ENCODE results near the gene STK32B. TPM values are rescaled to one million over a fixed set of nuclear protein-coding genes. Genes with fewer than 3 reads are reported as not detected.
A peak's percentile ranks its signal among the peaks of the same experiment; 100 is the strongest.

The STK32B gene
- total RNA-seq, 3 donors from 2014 or later = 2.2 to 5.0 (median 4.6) TPM

DNA sequence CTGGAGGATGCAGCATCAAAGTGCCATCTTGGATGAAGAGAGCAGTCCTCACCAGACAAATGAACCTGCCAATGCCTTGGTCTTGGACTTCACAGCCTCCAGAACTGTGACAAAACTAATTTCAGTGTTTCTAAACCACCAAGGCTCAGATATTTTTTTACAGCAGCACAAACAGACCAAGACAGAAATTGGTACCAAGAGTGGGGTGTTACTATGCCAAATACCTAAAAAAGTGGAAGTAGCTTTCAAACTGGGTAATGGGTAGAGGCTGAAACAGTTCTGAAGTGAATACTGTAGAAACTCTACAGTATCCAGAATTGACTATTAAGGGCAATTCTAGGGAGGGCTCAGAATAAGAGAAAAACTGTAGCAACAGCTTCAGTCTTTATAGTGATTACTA is 170.8 kb downstream of the STK32B start:
- peaks cover 15 to 23% of the 10 kb centered on the region in 2 donors for H3K9me3 ChIP-seq
- H3K27me3 ChIP-seq = no peaks in the 10 kb centered on the region
- TF ChIP-seq POLR2AphosphoS5 (IDR thresholded peaks at IDR 0.05) (no peak), POLR2A (IDR thresholded peaks at IDR 0.05) (no peak)
- TF ChIP-seq, protein P1, sequence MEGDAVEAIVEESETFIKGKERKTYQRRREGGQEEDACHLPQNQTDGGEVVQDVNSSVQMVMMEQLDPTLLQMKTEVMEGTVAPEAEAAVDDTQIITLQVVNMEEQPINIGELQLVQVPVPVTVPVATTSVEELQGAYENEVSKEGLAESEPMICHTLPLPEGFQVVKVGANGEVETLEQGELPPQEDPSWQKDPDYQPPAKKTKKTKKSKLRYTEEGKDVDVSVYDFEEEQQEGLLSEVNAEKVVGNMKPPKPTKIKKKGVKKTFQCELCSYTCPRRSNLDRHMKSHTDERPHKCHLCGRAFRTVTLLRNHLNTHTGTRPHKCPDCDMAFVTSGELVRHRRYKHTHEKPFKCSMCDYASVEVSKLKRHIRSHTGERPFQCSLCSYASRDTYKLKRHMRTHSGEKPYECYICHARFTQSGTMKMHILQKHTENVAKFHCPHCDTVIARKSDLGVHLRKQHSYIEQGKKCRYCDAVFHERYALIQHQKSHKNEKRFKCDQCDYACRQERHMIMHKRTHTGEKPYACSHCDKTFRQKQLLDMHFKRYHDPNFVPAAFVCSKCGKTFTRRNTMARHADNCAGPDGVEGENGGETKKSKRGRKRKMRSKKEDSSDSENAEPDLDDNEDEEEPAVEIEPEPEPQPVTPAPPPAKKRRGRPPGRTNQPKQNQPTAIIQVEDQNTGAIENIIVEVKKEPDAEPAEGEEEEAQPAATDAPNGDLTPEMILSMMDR (IDR thresholded peaks at IDR 0.05) = no peak
- no peaks in the 10 kb centered on the region for H3K36me3 ChIP-seq
- intact Hi-C loops (cut with DNase I; ENCODE audit: low total_unique reads) = no loop called here
- no peak overlapping the region for H3K4me3 ChIP-seq
- H3K27ac ChIP-seq = no peak overlapping the region
- H3K4me1 ChIP-seq = no peaks in the 10 kb centered on the region
- DNase-seq (ENCODE audit: low spot score in 2 of 2) = no peak

DNA sequence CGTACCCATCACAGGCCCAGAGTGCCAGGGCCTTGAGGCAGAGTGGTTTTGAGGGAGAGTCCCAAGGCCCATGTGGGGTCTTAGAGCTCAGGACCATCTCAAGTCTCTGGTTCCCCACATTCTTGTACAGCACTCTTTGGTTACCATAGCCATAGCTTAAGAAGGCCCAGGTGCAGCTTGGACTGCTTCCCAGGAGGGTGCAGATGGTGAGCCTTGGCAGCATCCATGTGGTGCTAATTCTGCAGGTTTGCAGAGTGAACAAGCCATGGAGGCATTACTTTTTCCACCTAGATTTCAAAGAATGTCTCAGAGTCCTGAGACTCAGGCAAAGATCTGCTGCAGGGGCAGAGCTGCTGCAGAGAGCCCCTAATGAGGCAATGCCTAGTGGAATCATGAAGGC is 171.7 kb downstream of the STK32B start:
- intact Hi-C loops (cut with DNase I; ENCODE audit: low total_unique reads) = no loop called here

DNA sequence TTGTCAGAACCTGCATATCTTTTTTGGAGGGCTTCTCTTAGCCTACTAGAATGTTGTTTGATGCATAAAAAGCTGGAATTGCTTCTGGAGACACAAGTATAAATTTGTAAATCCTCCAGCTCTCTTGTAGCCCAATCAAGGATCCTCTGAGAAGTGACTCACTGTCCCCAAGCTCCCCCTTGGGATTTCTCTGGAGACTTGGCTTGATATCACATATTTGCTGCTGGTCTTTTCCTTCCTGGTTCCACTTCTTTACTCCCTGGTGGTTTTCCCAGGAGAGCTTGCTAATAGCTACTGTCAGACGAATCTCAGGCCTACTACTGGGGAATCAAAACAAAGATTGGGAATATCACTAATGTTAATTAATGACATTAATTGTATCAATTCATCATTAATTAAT is 173.1 kb downstream of the STK32B start:
- Histone ChIP-seq H3K27ac (no peak overlapping the region), H3K4me3 (no peak overlapping the region), H3K27me3 (no peaks in the 10 kb centered on the region), H3K9me3 (peaks cover 15 to 23% of the 10 kb centered on the region in 2 donors), H3K4me1 (no peaks in the 10 kb centered on the region), H3K36me3 (no peaks in the 10 kb centered on the region)
- intact Hi-C loops (cut with DNase I; ENCODE audit: low total_unique reads) = no loop called here
- TF ChIP-seq POLR2AphosphoS5 (IDR thresholded peaks at IDR 0.05) = no peak
- TF ChIP-seq POLR2A (IDR thresholded peaks at IDR 0.05) = no peak
- TF ChIP-seq, protein P1 (IDR thresholded peaks at IDR 0.05) = no peak
- DNase-seq (ENCODE audit: low spot score in 2 of 2) = no peak

More for the DNA sequence above, 171.7 kb downstream of the STK32B start:
- Histone ChIP-seq H3K9me3 (peaks cover 15 to 23% of the 10 kb centered on the region in 2 donors), H3K4me3 (no peak overlapping the region), H3K4me1 (no peaks in the 10 kb centered on the region), H3K27me3 (no peaks in the 10 kb centered on the region), H3K36me3 (no peaks in the 10 kb centered on the region), H3K27ac (no peak overlapping the region)
- DNase-seq (ENCODE audit: low spot score in 2 of 2) = no peak
- TF ChIP-seq, protein P1 (IDR thresholded peaks at IDR 0.05) = no peak
- TF ChIP-seq POLR2AphosphoS5 (IDR thresholded peaks at IDR 0.05) (no peak), POLR2A (IDR thresholded peaks at IDR 0.05) (no peak)

DNA sequence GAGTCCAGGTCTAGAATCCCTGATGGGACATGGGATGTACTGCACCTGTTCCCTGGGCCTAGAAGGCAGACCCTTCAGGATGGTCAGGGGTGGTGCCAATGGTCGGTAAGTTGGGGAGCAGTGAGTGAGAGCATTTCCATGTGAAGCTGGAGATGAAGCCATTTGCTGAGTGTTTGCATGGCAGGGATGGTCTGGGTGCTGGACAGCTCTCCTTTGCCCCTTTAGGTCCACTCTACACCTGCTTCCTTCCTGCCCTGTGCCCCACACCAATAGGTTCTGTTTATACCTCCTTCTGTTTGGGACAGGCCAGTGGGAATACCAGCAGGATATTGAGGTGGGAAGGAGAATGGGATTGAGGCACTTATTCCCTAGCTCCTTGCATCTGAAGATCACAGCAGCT is 181.3 kb downstream of the STK32B start:
- Histone ChIP-seq H3K36me3 (no peaks in the 10 kb centered on the region), H3K4me3 (no peak overlapping the region), H3K27ac (no peak overlapping the region), H3K4me1 (no peaks in the 10 kb centered on the region), H3K9me3 (no peaks in the 10 kb centered on the region), H3K27me3 (no peaks in the 10 kb centered on the region)
- intact Hi-C loops (cut with DNase I; ENCODE audit: low total_unique reads) = loop anchor here (5.0 kb wide), 1 partner anchor 705 kb away; no protein-coding TSS in a partner anchor
- TF ChIP-seq POLR2A (IDR thresholded peaks at IDR 0.05) = no peak
- TF ChIP-seq, protein P1 (IDR thresholded peaks at IDR 0.05) = no peak
- TF ChIP-seq POLR2AphosphoS5 (IDR thresholded peaks at IDR 0.05) = no peak
- no peak for DNase-seq (ENCODE audit: low spot score in 2 of 2)

DNA sequence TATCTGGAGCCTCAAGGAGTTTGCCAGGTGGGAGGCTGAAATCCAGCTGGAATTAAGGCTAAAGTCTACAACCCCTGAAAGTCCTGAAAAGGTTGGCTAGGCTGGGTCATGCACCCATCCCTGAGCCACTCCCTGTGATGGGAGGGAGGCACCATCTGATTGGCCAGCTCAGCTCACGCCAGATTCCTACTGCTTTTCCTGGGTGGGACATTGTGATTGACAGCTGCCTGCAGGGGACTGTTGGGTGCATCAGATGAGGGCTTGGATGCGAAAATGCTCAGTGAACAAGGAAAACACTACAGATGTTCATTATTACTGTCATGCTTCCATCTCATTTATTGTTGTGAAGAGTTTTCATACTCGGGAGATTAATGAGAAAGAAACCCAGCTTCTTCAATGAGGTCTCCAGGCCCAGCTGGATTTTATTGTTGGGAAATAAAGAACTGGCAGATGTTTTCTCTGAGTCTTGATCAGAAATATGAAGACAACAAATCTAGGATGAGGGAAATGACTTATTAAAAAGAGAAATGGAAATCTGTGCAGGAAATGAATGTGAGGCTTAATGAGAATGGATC is 185.9 kb downstream of the STK32B start:
- no peaks in the 10 kb centered on the region for H3K27me3 ChIP-seq
- H3K4me1 ChIP-seq = no peaks in the 10 kb centered on the region
- intact Hi-C loops (cut with DNase I; ENCODE audit: low total_unique reads) = no loop called here
- TF ChIP-seq POLR2A (IDR thresholded peaks at IDR 0.05) (no peak), POLR2AphosphoS5 (IDR thresholded peaks at IDR 0.05) (no peak)
- TF ChIP-seq, protein P1 (IDR thresholded peaks at IDR 0.05) = no peak
- no peaks in the 10 kb centered on the region for H3K9me3 ChIP-seq
- no peak overlapping the region for H3K4me3 ChIP-seq
- no peaks in the 10 kb centered on the region for H3K36me3 ChIP-seq
- H3K27ac ChIP-seq = peak overlapping the region in 1 of 2 donors; percentile 32
- DNase-seq (ENCODE audit: low spot score in 2 of 2) = no peak
